Measurements from ENCODE around the gene GNGT2.

- TF ChIP-seq CTCF (IDR thresholded peaks at IDR 0.05; ENCODE audit: insufficient read depth, low read depth, low read length) (no peak), EZH2 (IDR thresholded peaks at IDR 0.05; ENCODE audit: insufficient read depth, low read length) (no peak)
Measured at GRCh38 chr17:49230636-49231562, 20.5 kb upstream of the GNGT2 start, which contains the start of gene PHOSPHO1.

Measured in astrocyte (in vitro differentiated cells and primary cell).